ENCODE measurements around the gene LOC128125822.

The LOC128125822 gene

GRCh38 chr6:63599243-63599642, 27.0 kb downstream of the LOC128125822 start:
- DNase-seq (no peak), ATAC-seq (ENCODE audit: low read depth) (no peak)
- no peak overlapping the region for H3K23ac ChIP-seq (ENCODE audit: low read depth, low read length)
- no peaks in the 10 kb centered on the region for H3K27me3 ChIP-seq (ENCODE audit: control insufficient read depth, insufficient read depth, low read length)
- H4K20me1 ChIP-seq (ENCODE audit: insufficient read depth, low read length) = no peaks in the 10 kb centered on the region
- WGBS, 2 experiments (ENCODE audit: extremely low coverage in 2 of 2, insufficient read length in 1 of 2) = 85% methylated on average over 6 of the region's 7 CpGs; no CpG with 5 or more reads in 1 of the 2 experiments
- no peak overlapping the region for H3K4me3 ChIP-seq (ENCODE audit: insufficient read depth, low read depth, low read length)
- H2BK20ac ChIP-seq (ENCODE audit: low read depth, low read length) = no peak overlapping the region
- no peak overlapping the region for H4K91ac ChIP-seq (ENCODE audit: insufficient read depth, low read depth, low read length)
- H2BK120ac ChIP-seq (ENCODE audit: low read depth, low read length) = no peak overlapping the region
- H3K4me1 ChIP-seq (ENCODE audit: control insufficient read depth, insufficient read depth, low read length) = no peaks in the 10 kb centered on the region
- no peaks in the 10 kb centered on the region for H3K36me3 ChIP-seq (ENCODE audit: control insufficient read depth, insufficient read depth, low read length)
- H3K9ac ChIP-seq (ENCODE audit: low read depth, low read length) = no peak overlapping the region
- no peak for TF ChIP-seq MAFK (IDR thresholded peaks at IDR 0.05; ENCODE audit: low read depth, low read length)
- TF ChIP-seq SMC3 (IDR thresholded peaks at IDR 0.05; ENCODE audit: low read depth, low read length) = no peak
- TF ChIP-seq, protein P1, sequence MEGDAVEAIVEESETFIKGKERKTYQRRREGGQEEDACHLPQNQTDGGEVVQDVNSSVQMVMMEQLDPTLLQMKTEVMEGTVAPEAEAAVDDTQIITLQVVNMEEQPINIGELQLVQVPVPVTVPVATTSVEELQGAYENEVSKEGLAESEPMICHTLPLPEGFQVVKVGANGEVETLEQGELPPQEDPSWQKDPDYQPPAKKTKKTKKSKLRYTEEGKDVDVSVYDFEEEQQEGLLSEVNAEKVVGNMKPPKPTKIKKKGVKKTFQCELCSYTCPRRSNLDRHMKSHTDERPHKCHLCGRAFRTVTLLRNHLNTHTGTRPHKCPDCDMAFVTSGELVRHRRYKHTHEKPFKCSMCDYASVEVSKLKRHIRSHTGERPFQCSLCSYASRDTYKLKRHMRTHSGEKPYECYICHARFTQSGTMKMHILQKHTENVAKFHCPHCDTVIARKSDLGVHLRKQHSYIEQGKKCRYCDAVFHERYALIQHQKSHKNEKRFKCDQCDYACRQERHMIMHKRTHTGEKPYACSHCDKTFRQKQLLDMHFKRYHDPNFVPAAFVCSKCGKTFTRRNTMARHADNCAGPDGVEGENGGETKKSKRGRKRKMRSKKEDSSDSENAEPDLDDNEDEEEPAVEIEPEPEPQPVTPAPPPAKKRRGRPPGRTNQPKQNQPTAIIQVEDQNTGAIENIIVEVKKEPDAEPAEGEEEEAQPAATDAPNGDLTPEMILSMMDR (conservative IDR thresholded peaks at IDR 0.05; ENCODE audit: low read depth, low read length) = no peak
- TF ChIP-seq RAD21 (IDR thresholded peaks at IDR 0.05; ENCODE audit: low read length) = no peak
- no peak for TF ChIP-seq MXI1 (IDR thresholded peaks at IDR 0.05; ENCODE audit: borderline replicate concordance, low read depth, low read length)
- dilution Hi-C loops (cut with HindIII; ENCODE audit: low sequenced_read_pairs, unreplicated experiment) (no loop called here), intact Hi-C loops (cut with micrococcal nuclease) (no loop called here), in situ Hi-C loops (cut with MboI; ENCODE audit: low sequenced_read_pairs) (loop anchor here (5.0 kb wide), 1 partner anchor 163 kb away; no protein-coding TSS in a partner anchor)
- H3K14ac ChIP-seq (replicated peaks; ENCODE audit: low read depth, low read length) = no peak overlapping the region
- H2AK5ac ChIP-seq (ENCODE audit: low read depth, low read length) = no peak overlapping the region
- no peaks in the 10 kb centered on the region for H3K9me3 ChIP-seq (ENCODE audit: control insufficient read depth, insufficient read depth, low read length)
- no peak overlapping the region for H2AK9ac ChIP-seq (replicated peaks; ENCODE audit: low read depth, low read length, poor library complexity)
- no peaks in the 10 kb centered on the region for H3K9me1 ChIP-seq (ENCODE audit: insufficient read depth, low read length)
- H3K79me1 ChIP-seq (ENCODE audit: low read depth in 1 of 2, low read length in 2 of 2) = no peaks in the 10 kb centered on the region
- ChIA-PET POLR2A (ENCODE audit: unreplicated experiment) (no interaction called here), CTCF (interaction anchor here (0.6 to 1.9 kb wide), 13 partner anchors 8 to 875 kb away, joined by 3 to 11 read pairs (median 3); no protein-coding TSS in a partner anchor)
- H2BK15ac ChIP-seq (ENCODE audit: low read depth, low read length) = no peak overlapping the region
- H4K8ac ChIP-seq (ENCODE audit: low read depth in 2 of 2, low read length in 2 of 2) = no peak overlapping the region
- H3K4me2 ChIP-seq (ENCODE audit: low read depth, low read length) = no peak overlapping the region
- no peak overlapping the region for H3K18ac ChIP-seq (ENCODE audit: low read depth, low read length)
- no peak overlapping the region for H3K56ac ChIP-seq (ENCODE audit: extremely low read depth, insufficient read depth, low read length)
- BruUV-seq (replicated peaks) = no TSS peak
- no peak overlapping the region for H3K27ac ChIP-seq (ENCODE audit: insufficient read depth, low read length)
- H3K4ac ChIP-seq (ENCODE audit: low read depth, low read length) = no peak overlapping the region
- no peak overlapping the region for H4K5ac ChIP-seq (ENCODE audit: low read depth, low read length)
- peak overlapping the region; percentile 19 for H2AFZ ChIP-seq (replicated peaks; ENCODE audit: low read length, poor library complexity)
- H2BK5ac ChIP-seq (ENCODE audit: low read depth, low read length, poor library complexity, severe bottlenecking) = no peak overlapping the region

All from IMR-90 (cell line).